HL-60 (cell line): ENCODE measurements around the gene RP9.

ENCODE experiments used
- CTCF ChIP-seq: IDR thresholded peaks from one replicate; pipeline ENCODE4 v1.5.1; 2011; ENCODE audit warnings: low read length, control low read depth, inconsistent platforms; ENCODE audit not compliant: insufficient read depth
- REST ChIP-seq: IDR thresholded peaks from 2 replicates; pipeline ENCODE4 v1.6.1; 2012; ENCODE audit warnings: low read depth; ENCODE audit not compliant: insufficient replicate concordance

GRCh38 chr7:33127085-33127484, 17.9 kb upstream of the RP9 start:
- TF ChIP-seq CTCF (no peak), REST (no peak)
